Activated gamma-delta T cell treated with Interleukin-2 at 50 U/mL for 16 hours (primary cell): ENCODE measurements around the gene MAGEA11.
"Not testable (repeated sequence)": the region's sequence is repeated elsewhere in the genome, so short reads cannot be mapped to it uniquely, and the experiment has no call there.

Experiments
- DNase-seq: peaks from one replicate; pipeline ENCODE4 v3.0.0-alpha.2; 2020

MAGEA11 gene

GRCh38 chrX:149711545-149712236 is at the start of gene MAGEA11:
MAGEA11 (plus strand) TSS chrX:149712060; CDS start chrX:149713160, 1,100 bp downstream.
- no peak for DNase-seq

GRCh38 chrX:149675088-149675487 is 36.8 kb upstream of the MAGEA11 start:
- not testable (repeated sequence) for DNase-seq

- DNase-seq: not testable (repeated sequence)
These were observed 36.3 kb upstream of the MAGEA11 start for GRCh38 chrX:149675554-149675953.

GRCh38 chrX:149679164-149679678 is 32.6 kb upstream of the MAGEA11 start:
- not testable (repeated sequence) for DNase-seq

GRCh38 chrX:149681182-149681581 is 30.7 kb upstream of the MAGEA11 start:
- DNase-seq: no peak

- DNase-seq: no peak
These were observed 29.8 kb upstream of the MAGEA11 start for GRCh38 chrX:149682031-149682430.

GRCh38 chrX:149682956-149683947 is 28.6 kb upstream of the MAGEA11 start:
- DNase-seq: no peak

- DNase-seq: no peak
These were observed 27.7 kb upstream of the MAGEA11 start for GRCh38 chrX:149683966-149684730.

GRCh38 chrX:149687991-149688390 is 23.9 kb upstream of the MAGEA11 start:
- DNase-seq: no peak

- no peak for DNase-seq
These were observed 23.3 kb upstream of the MAGEA11 start for GRCh38 chrX:149688552-149688951.

GRCh38 chrX:149691794-149692193 is 20.1 kb upstream of the MAGEA11 start:
- no peak for DNase-seq

GRCh38 chrX:149692686-149693272 is 19.1 kb upstream of the MAGEA11 start:
- not testable (repeated sequence) for DNase-seq

GRCh38 chrX:149699761-149700160 is 12.1 kb upstream of the MAGEA11 start:
- no peak for DNase-seq

GRCh38 chrX:149704664-149705063 is 7.2 kb upstream of the MAGEA11 start:
- no peak for DNase-seq

- no peak for DNase-seq
These were observed 4.5 kb upstream of the MAGEA11 start for GRCh38 chrX:149707147-149707901.

- no peak for DNase-seq
These were observed 971 bp downstream of the MAGEA11 start for GRCh38 chrX:149712831-149713230.

GRCh38 chrX:149713279-149714050 is 1.6 kb downstream of the MAGEA11 start:
- DNase-seq: no peak

GRCh38 chrX:149715468-149715867 is 3.6 kb downstream of the MAGEA11 start:
- no peak for DNase-seq

GRCh38 chrX:149716632-149717031 is 4.8 kb downstream of the MAGEA11 start:
- no peak for DNase-seq

GRCh38 chrX:149717803-149718202 is 5.9 kb downstream of the MAGEA11 start:
- no peak for DNase-seq

- no peak for DNase-seq
These were observed 6.9 kb downstream of the MAGEA11 start for GRCh38 chrX:149718757-149719156.
